Prostate gland (tissue), 2 donors: ENCODE data around the gene ID3. TPM values are rescaled to one million over a fixed set of nuclear protein-coding genes. Genes with fewer than 3 reads are reported as not detected.

Source experiments
- total RNA-seq, 2 donors: library from RNA; depleted of rRNA; stranded (reverse); fragments of >200 nt; gene quantifications; one replicate each; pipeline ENCODE4 v1.1.0, GENCODE V29; 2016

Gene ID3
- total RNA-seq, 2 donors from 2014 or later, result 151 to 184 TPM

Other genes starting within 250 kb of the ID3 start
- 10 to 100 TPM; 85.8 to 88.1 TPM for gene HNRNPR, start 215.2 kb downstream of the ID3 start, total RNA-seq
- gene ZNF436, start 189.7 kb downstream of the ID3 start, total RNA-seq, result 10 to 100 TPM; 25.3 to 29.5 TPM
- gene TCEA3, start 134.8 kb downstream of the ID3 start, total RNA-seq, result 100 to 1,000 TPM in 1 of 2 donors, 10 to 100 TPM in 1; 65.2 to 115 TPM
- gene ASAP3, start 75.3 kb downstream of the ID3 start, total RNA-seq, result 10 to 100 TPM; 76.5 to 83.1 TPM
- gene E2F2, start 28.3 kb downstream of the ID3 start, total RNA-seq, result 1 to 10 TPM; 1.0 to 4.1 TPM
- 1,000 to 10,000 TPM in 1 of 2 donors, 100 to 1,000 TPM in 1; 784 to 1,458 TPM for gene RPL11, start 132.3 kb upstream of the ID3 start, total RNA-seq
- gene ELOA, start 184.0 kb upstream of the ID3 start, total RNA-seq, result 10 to 100 TPM; 35.7 to 42.1 TPM
- 10 to 100 TPM; 85.7 to 86.7 TPM for gene PITHD1, start 218.9 kb upstream of the ID3 start, total RNA-seq
- gene LYPLA2, start 231.6 kb upstream of the ID3 start, total RNA-seq, result 10 to 100 TPM; 53.6 to 57.7 TPM
- gene GALE, start 241.3 kb upstream of the ID3 start, total RNA-seq, result 10 to 100 TPM; 26.3 to 27.3 TPM